OCI-LY7 (cell line): Measurements from ENCODE around the gene SPNS2. TPM values are rescaled to one million over a fixed set of nuclear protein-coding genes. Genes with fewer than 3 reads are reported as not detected.

Source experiments
- BruUV-seq: library from RNA; stranded (reverse); fragments of 400-500 nt; replicated peaks from 2 replicates; lab custom pipeline; 2021; lab: Mats Ljungman, UMichigan
- CTCF ChIA-PET: fragments of 300-600 bp; sonication (Branson Sonifier 250); formaldehyde crosslinking; loops from one replicate; lab custom pipeline; 2022; ENCODE audit warnings: antibody characterized with exemption; ENCODE audit not compliant: unreplicated experiment; lab: Charles Lee
- POLR2A ChIA-PET: fragments of 300-600 bp; sonication (Branson Sonifier 250); formaldehyde crosslinking; loops from one replicate; lab custom pipeline; 2022; ENCODE audit warnings: antibody characterized with exemption; lab: Charles Lee
- DNase-seq: peaks from one replicate; pipeline ENCODE4 v3.0.0-alpha.2; 2015; ENCODE audit warnings: low spot score
- H2AFZ ChIP-seq: fragments of 200-600 bp; sonication (generic), shearing (Covaris generic); 2 replicates; pipeline ENCODE4 v1.6.1; 2014; ENCODE audit warnings: mild to moderate bottlenecking, antibody characterized with exemption, low read length, moderate library complexity
- H3K27ac ChIP-seq: fragments of 200-600 bp; sonication (generic); 2 replicates; pipeline ENCODE4 v1.5.1; 2014; ENCODE audit warnings: mixed run types, low read depth, mild to moderate bottlenecking, moderate library complexity, low read length, inconsistent platforms; ENCODE audit not compliant: poor library complexity, severe bottlenecking
- H3K36me3 ChIP-seq: fragments of 200-600 bp; sonication (generic); 2 replicates; pipeline ENCODE4 v1.6.1; 2014; ENCODE audit warnings: mild to moderate bottlenecking, antibody characterized with exemption, low read length, moderate library complexity, mixed read lengths; ENCODE audit not compliant: insufficient read depth
- H3K4me1 ChIP-seq: fragments of 200-600 bp; sonication (generic); 2 replicates; pipeline ENCODE4 v1.5.1; 2014; ENCODE audit warnings: mild to moderate bottlenecking, low read length; ENCODE audit not compliant: insufficient read depth, poor library complexity, severe bottlenecking
- H3K4me2 ChIP-seq: fragments of 200-600 bp; sonication (generic); 2 replicates; pipeline ENCODE4 v1.6.1; 2014; ENCODE audit warnings: mild to moderate bottlenecking, low read length
- H3K4me3 ChIP-seq: fragments of 200-600 bp; sonication (generic); 2 replicates; pipeline ENCODE4 v1.5.1; 2014; ENCODE audit warnings: mild to moderate bottlenecking, low read depth, low read length; ENCODE audit not compliant: poor library complexity, severe bottlenecking
- H3K79me2 ChIP-seq: fragments of 200-600 bp; sonication (generic); 2 replicates; pipeline ENCODE4 v1.6.1; 2016; ENCODE audit warnings: low read depth, mild to moderate bottlenecking, low read length, moderate library complexity, mixed read lengths; ENCODE audit not compliant: insufficient read depth
- H3K9me2 ChIP-seq: fragments of 200-600 bp; sonication (generic); 2 replicates; pipeline ENCODE4 v1.6.1; 2016; ENCODE audit warnings: mild to moderate bottlenecking, low read length, mixed read lengths; ENCODE audit not compliant: insufficient read depth
- H3K9me3 ChIP-seq: fragments of 200-600 bp; sonication (generic); 2 replicates; pipeline ENCODE4 v1.6.1; 2014; ENCODE audit warnings: mild to moderate bottlenecking, mixed run types, low read length, mixed read lengths
- H4K20me1 ChIP-seq: fragments of 200-600 bp; sonication (generic); 2 replicates; pipeline ENCODE4 v1.6.1; 2014; ENCODE audit warnings: mild to moderate bottlenecking, antibody characterized with exemption, low read length, moderate library complexity, mixed read lengths; ENCODE audit not compliant: insufficient read depth
- CTCF ChIP-seq: fragments of 200-600 bp; sonication (generic); conservative IDR thresholded peaks from 2 replicates; pipeline ENCODE4 v1.5.1; 2014; ENCODE audit warnings: mild to moderate bottlenecking, antibody characterized with exemption, low read length, moderate library complexity, mixed read lengths
- EZH2phosphoT487 ChIP-seq: fragments of 200-600 bp; sonication (generic); IDR thresholded peaks from 2 replicates; pipeline ENCODE4 v1.6.1; 2018; ENCODE audit warnings: low read depth, borderline replicate concordance, mild to moderate bottlenecking, mixed run types, antibody characterized with exemption, low read length, moderate library complexity, mixed read lengths
- intact Hi-C: fragments of 100-400 bp; cut with micrococcal nuclease; formaldehyde crosslinking; loops from one replicate; pipeline ENCODE4 v1.10.0; 2022; ENCODE audit not compliant: unreplicated experiment
- total RNA-seq, 2 experiments: library from RNA; depleted of rRNA in 1 of 2; stranded (reverse); fragments of >200 nt in 1 of 2; shearing (Covaris generic) in 1 of 2; gene quantifications; 2 replicates each; pipeline ENCODE4 v1.2.3, GENCODE V29; 2014 to 2022

Gene SPNS2
- total RNA-seq, 2 experiments from 2014 or later: 1.6 to 5.4 TPM

- ChIA-PET CTCF (no interaction called here), POLR2A (interaction anchor here (0.6 to 0.7 kb wide), 2 partner anchors 56 to 286 kb away, joined by 3 read pairs; no protein-coding TSS in a partner anchor)
- intact Hi-C loops: no loop called here
- no peaks in the 10 kb centered on the region for H3K9me2 ChIP-seq
- H3K4me2 ChIP-seq: no peak overlapping the region
- H3K4me1 ChIP-seq: no peaks in the 10 kb centered on the region
- H3K79me2 ChIP-seq: no peaks in the 10 kb centered on the region
- DNase-seq: no peak
- no peak overlapping the region for H2AFZ ChIP-seq
- TF ChIP-seq EZH2phosphoT487 (no peak), CTCF (no peak)
- no TSS peak for BruUV-seq
- H3K27ac ChIP-seq: no peak overlapping the region
- H3K36me3 ChIP-seq: no peaks in the 10 kb centered on the region
- H4K20me1 ChIP-seq: no peaks in the 10 kb centered on the region
- no peaks in the 10 kb centered on the region for H3K9me3 ChIP-seq
- no peak overlapping the region for H3K4me3 ChIP-seq
Observed at GRCh38 chr17:4579678-4580077, 81.0 kb downstream of the SPNS2 start.

- Histone ChIP-seq H3K79me2 (no peaks in the 10 kb centered on the region), H3K36me3 (no peaks in the 10 kb centered on the region), H3K9me3 (no peaks in the 10 kb centered on the region), H2AFZ (no peak overlapping the region), H4K20me1 (no peaks in the 10 kb centered on the region), H3K9me2 (no peaks in the 10 kb centered on the region), H3K27ac (no peak overlapping the region), H3K4me2 (no peak overlapping the region), H3K4me3 (no peak overlapping the region), H3K4me1 (no peaks in the 10 kb centered on the region)
- no peak for TF ChIP-seq CTCF
- no peak for TF ChIP-seq EZH2phosphoT487
- intact Hi-C loops: no loop called here
- no TSS peak for BruUV-seq
- CTCF ChIA-PET: no interaction called here
- POLR2A ChIA-PET: interaction anchor here (0.9 kb wide), 1 partner anchor 12 kb away, joined by 3 read pairs; no protein-coding TSS in a partner anchor
- DNase-seq: no peak
Observed at GRCh38 chr17:4580291-4580690, 81.6 kb downstream of the SPNS2 start.

- CTCF ChIA-PET: no interaction called here
- intact Hi-C loops: no loop called here
- Histone ChIP-seq H3K79me2 (no peaks in the 10 kb centered on the region), H3K27ac (no peak overlapping the region), H4K20me1 (no peaks in the 10 kb centered on the region), H3K4me2 (no peak overlapping the region), H2AFZ (no peak overlapping the region), H3K9me3 (no peaks in the 10 kb centered on the region), H3K4me1 (no peaks in the 10 kb centered on the region), H3K4me3 (no peak overlapping the region), H3K36me3 (no peaks in the 10 kb centered on the region), H3K9me2 (no peaks in the 10 kb centered on the region)
- TF ChIP-seq CTCF (no peak), EZH2phosphoT487 (no peak)
- no peak for DNase-seq
- BruUV-seq: no TSS peak
- POLR2A ChIA-PET: no interaction called here
Observed at GRCh38 chr17:4582101-4582501, 83.4 kb downstream of the SPNS2 start.
